Ascending aorta (tissue), 2 donors: ENCODE results near the gene EPN2. TPM values are rescaled to one million over a fixed set of nuclear protein-coding genes. Genes with fewer than 3 reads are reported as not detected.

Experiments
- DNase-seq, 2 donors: peaks; one replicate each; pipeline ENCODE4 v3.0.0-alpha.2; 2019; ENCODE audit warnings: low spot score in 2 of 2
- H3K27ac ChIP-seq, 2 donors: fragments of 200-600 bp; sonication (generic); one replicate each; pipeline ENCODE4 v1.5.1; 2016 to 2017; ENCODE audit warnings: mild to moderate bottlenecking in 1 of 2
- H3K27me3 ChIP-seq: fragments of 200-600 bp; sonication (generic); one replicate; pipeline ENCODE4 v1.5.1; 2017
- H3K36me3 ChIP-seq, 2 donors: fragments of 200-600 bp; sonication (generic); one replicate each; pipeline ENCODE4 v1.5.1; 2016
- H3K4me1 ChIP-seq, 2 donors: fragments of 200-600 bp; sonication (generic); one replicate each; pipeline ENCODE4 v1.5.1; 2016 to 2017; ENCODE audit warnings: mild to moderate bottlenecking in 1 of 2
- H3K4me3 ChIP-seq, 2 donors: fragments of 200-600 bp; sonication (generic); one replicate each; pipeline ENCODE4 v1.5.1; 2016 to 2017; ENCODE audit warnings: mild to moderate bottlenecking in 1 of 2
- H3K9me3 ChIP-seq, 2 donors: fragments of 200-600 bp; sonication (generic); one replicate each; pipeline ENCODE4 v1.5.1; 2016
- intact Hi-C: fragments of 100-400 bp; cut with DNase I; formaldehyde crosslinking; loops from one replicate; pipeline ENCODE4 v1.15.1; 2023
- total RNA-seq: library from RNA; depleted of rRNA; stranded (reverse); fragments of >200 nt; gene quantifications from one replicate; pipeline ENCODE4 v1.1.0, GENCODE V29; 2016
- TF ChIP-seq, protein P1 (sequence below), 3 experiments: fragments of 200-600 bp in 2 of 3; fragments of 450-650 bp in 1 of 3; sonication (generic) in 2 of 3; IDR thresholded peaks; one replicate each; pipeline ENCODE4 v1.5.1; 2016 to 2019; ENCODE audit warnings: antibody characterized with exemption in 3 of 3, mild to moderate bottlenecking in 1 of 3, moderate library complexity in 1 of 3

EPN2 gene
- total RNA-seq, 1 donor from 2014 or later, result 51.0 TPM

DNA sequence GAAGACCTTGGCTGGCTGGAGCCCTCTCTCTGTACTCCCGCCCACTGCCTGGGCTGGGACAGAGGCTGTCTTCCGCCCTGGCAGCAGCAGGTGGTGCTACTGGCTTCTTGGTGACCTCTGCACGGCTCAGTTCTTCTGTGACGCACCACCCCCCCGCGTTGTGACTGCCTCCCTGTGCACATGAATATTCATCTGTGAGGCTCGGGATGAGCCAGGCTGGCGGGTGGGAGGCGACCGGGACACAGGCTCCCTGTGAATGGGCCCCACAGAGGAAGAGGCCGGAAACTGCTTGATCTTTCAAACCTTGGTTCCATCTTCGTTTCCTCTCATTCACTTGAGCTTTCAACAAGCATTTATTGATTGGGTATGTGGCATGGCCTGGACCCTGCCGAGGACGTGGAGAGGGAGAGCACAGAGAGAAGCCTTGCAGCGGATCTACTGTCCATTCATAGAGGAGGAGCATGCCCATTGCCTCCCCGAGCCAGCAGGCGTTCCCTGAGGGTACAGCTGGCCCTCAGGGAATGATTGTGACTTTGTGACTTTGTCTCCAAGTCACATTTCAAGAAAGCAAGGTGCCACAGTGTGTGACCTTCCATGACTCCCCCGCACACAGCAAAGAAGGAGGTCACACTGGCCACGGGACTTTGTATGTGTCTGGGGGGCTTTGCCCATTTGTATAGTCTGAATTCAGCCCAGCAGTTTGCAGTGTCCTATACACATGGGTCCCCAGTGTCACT lies 80.4 kb downstream of the EPN2 start:
- no peak for DNase-seq
- Histone ChIP-seq H3K27me3 (no peaks in the 10 kb centered on the region), H3K9me3 (no peaks in the 10 kb centered on the region), H3K27ac (no peak overlapping the region), H3K4me3 (no peak overlapping the region), H3K4me1 (no peaks in the 10 kb centered on the region), H3K36me3 (peaks cover 22 to 40% of the 10 kb centered on the region in 2 donors)
- TF ChIP-seq, protein P1, sequence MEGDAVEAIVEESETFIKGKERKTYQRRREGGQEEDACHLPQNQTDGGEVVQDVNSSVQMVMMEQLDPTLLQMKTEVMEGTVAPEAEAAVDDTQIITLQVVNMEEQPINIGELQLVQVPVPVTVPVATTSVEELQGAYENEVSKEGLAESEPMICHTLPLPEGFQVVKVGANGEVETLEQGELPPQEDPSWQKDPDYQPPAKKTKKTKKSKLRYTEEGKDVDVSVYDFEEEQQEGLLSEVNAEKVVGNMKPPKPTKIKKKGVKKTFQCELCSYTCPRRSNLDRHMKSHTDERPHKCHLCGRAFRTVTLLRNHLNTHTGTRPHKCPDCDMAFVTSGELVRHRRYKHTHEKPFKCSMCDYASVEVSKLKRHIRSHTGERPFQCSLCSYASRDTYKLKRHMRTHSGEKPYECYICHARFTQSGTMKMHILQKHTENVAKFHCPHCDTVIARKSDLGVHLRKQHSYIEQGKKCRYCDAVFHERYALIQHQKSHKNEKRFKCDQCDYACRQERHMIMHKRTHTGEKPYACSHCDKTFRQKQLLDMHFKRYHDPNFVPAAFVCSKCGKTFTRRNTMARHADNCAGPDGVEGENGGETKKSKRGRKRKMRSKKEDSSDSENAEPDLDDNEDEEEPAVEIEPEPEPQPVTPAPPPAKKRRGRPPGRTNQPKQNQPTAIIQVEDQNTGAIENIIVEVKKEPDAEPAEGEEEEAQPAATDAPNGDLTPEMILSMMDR (IDR thresholded peaks at IDR 0.05), result no peak
- intact Hi-C loops, result no loop called here

DNA sequence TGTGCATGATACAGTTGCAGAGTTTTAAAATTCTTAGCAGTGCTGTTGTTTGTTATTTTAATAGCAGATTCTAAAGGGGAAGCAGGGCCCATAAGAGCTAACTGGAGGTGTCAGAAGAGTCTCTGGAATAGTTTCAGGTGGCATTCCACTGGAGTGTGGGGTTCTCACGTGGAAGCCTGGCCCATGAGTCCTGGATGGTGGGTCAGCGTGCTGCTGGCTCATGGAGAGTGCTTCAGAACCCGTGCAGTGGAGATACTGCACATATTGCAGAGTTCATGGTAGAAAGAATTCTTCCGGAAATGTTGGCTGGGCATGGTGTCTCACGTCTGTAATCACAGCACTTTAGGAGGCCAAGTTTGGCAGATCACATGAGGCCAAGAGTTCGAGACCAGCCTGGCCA lies 81.4 kb downstream of the EPN2 start:
- DNase-seq, result no peak
- no peaks in the 10 kb centered on the region for H3K9me3 ChIP-seq

DNA sequence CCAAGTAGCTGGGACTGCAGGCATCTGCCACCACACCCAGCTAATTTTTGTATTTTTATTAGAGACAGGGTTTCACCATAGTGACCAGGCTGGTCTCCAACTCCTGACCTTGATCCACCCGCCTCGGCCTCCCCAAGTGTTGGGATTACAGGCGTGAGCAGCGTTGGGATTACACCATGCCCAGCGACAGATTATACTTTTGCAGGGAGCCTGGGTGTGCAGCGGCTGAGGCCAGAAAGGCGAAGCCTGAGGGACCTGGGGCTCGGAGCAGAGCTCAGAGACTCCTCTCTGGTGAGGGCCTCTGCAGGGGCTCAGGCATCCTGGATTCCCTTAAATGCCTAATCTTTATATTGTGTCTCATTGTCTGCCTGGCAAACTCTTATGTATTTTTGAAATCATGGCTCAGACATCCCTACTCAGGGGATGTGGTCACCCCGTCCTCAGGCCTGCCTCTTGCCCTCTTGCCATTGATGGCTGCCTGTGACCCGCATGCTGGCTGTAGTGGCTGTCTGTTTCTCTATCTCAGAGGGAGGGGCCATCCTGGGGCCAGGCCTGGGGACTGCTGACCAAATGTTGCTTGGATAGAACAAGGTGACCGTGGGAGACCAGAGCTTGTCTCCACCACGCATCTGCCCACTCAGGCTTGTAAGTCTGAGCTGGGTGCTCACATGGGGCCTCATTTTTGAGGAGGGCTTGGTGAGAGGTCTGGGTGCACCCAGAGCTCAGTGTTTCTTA lies 82.8 kb downstream of the EPN2 start:
- H3K27ac ChIP-seq, result no peak overlapping the region
- H3K27me3 ChIP-seq, result no peaks in the 10 kb centered on the region
- intact Hi-C loops, result no loop called here
- H3K4me1 ChIP-seq, result no peaks in the 10 kb centered on the region
- TF ChIP-seq, protein P1 (IDR thresholded peaks at IDR 0.05), result no peak
- H3K9me3 ChIP-seq, result peaks cover 0 to 2% of the 10 kb centered on the region in 2 donors
- no peak for DNase-seq
- H3K36me3 ChIP-seq, result peaks cover 5 to 25% of the 10 kb centered on the region in 2 donors
- no peak overlapping the region for H3K4me3 ChIP-seq

More for the DNA sequence above, 81.4 kb downstream of the EPN2 start:
- Histone ChIP-seq H3K4me3 (no peak overlapping the region), H3K27me3 (no peaks in the 10 kb centered on the region), H3K36me3 (peaks cover 13 to 32% of the 10 kb centered on the region in 2 donors), H3K27ac (no peak overlapping the region), H3K4me1 (no peaks in the 10 kb centered on the region)
- TF ChIP-seq, protein P1 (IDR thresholded peaks at IDR 0.05), result no peak
- intact Hi-C loops, result no loop called here

DNA sequence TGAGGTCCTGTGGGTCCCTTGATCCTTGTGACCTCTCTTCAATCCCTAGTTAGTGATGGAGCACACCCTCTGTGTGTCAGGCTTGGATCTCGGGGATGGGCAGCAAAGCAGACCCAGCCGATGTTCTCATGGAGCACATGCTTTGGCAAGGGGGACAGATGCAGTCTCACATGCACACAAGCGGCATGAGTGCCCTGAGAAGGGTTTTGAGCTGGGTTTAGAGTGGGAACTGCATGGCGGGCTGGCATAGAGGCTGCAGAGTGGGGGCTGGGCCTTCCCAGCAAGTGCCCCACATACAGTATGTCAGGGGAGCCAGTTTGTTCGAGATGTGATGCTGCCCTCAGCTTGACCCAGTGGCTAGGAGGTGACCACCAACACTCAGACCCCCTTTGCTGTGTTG lies 83.7 kb downstream of the EPN2 start:
- DNase-seq, result no peak
- Histone ChIP-seq H3K36me3 (peaks cover 5 to 18% of the 10 kb centered on the region in 2 donors), H3K4me1 (no peaks in the 10 kb centered on the region), H3K9me3 (peaks cover 0 to 11% of the 10 kb centered on the region in 2 donors), H3K27me3 (no peaks in the 10 kb centered on the region), H3K27ac (no peak overlapping the region), H3K4me3 (no peak overlapping the region)
- TF ChIP-seq, protein P1 (IDR thresholded peaks at IDR 0.05), result no peak
- intact Hi-C loops, result no loop called here

DNA sequence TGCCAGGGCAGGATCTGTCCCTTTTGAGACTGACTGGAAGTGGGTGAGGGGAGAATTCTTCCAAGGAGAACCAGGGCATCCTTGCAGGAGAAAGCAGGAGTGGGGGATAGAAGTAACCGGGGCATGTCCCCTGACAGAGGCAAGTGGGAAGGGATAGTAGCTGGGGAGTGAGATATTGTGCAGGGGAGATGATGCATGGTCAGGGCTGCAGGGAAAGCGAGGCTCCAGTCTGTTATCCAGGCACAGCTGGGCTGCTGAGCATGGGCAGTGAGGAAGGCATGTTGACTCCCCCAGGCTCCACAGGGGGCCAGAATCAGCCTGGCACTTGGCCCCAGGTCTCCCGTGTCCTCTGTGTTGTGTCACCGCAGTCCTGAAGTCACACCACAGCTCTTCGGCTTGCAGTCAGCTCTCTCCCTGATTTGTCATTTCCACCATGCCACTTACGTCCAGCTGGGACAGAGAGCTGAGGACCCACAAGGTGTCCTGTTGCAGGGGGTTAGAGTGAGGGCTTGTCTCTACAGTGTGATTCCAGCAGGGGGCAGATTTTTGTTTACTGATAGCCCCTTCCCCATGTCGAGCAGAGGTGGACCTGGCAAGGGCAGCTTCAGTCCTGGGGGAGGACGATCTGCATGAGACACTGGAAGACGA lies 84.4 kb downstream of the EPN2 start:
- no peak overlapping the region for H3K4me3 ChIP-seq
- no peak overlapping the region for H3K27ac ChIP-seq
- intact Hi-C loops, result no loop called here
- H3K4me1 ChIP-seq, result no peaks in the 10 kb centered on the region
- peaks cover 5 to 18% of the 10 kb centered on the region in 2 donors for H3K36me3 ChIP-seq
- H3K9me3 ChIP-seq, result peaks cover 0 to 11% of the 10 kb centered on the region in 2 donors
- no peak for DNase-seq
- no peaks in the 10 kb centered on the region for H3K27me3 ChIP-seq
- TF ChIP-seq, protein P1 (IDR thresholded peaks at IDR 0.05), result no peak
